Heart right ventricle (tissue), 16 donors: Measurements from ENCODE around the gene EIF4G2. TPM values are rescaled to one million over a fixed set of nuclear protein-coding genes. Genes with fewer than 3 reads are reported as not detected.

Experiments
- ATAC-seq, 8 donors: fragments of 200-7000 bp; cut with Tn5 transposase; one replicate each; pipeline ENCODE4 v1.9.1; 2020; ENCODE audit warnings: mild to moderate bottlenecking in 8 of 8, moderate library complexity in 8 of 8, moderate number of reproducible peaks in 1 of 8
- DNase-seq, 2 donors: peaks; one replicate each; pipeline ENCODE4 v3.0.0-alpha.2; 2020
- H3K27ac ChIP-seq, 10 donors: fragments of 200-600 bp; sonication (generic) in 2 of 10; one replicate each; pipeline versions ENCODE4 v1.5.0 to v1.8.0; 2020 to 2022; ENCODE audit warnings: mild to moderate bottlenecking in 3 of 10
- H3K27me3 ChIP-seq, 7 donors: fragments of 200-600 bp; one replicate each; pipeline ENCODE4 v1.8.0; 2021 to 2022; ENCODE audit warnings: mild to moderate bottlenecking in 2 of 7
- H3K36me3 ChIP-seq, 9 donors: fragments of 200-600 bp; sonication (generic) in 1 of 9; one replicate each; pipeline versions ENCODE4 v1.5.0 to v1.8.0; 2020 to 2022; ENCODE audit warnings: mild to moderate bottlenecking in 2 of 9
- H3K4me1 ChIP-seq, 9 donors: fragments of 200-600 bp; sonication (generic) in 1 of 9; one replicate each; pipeline versions ENCODE4 v1.5.0 to v1.8.0; 2020 to 2022; ENCODE audit warnings: mild to moderate bottlenecking in 4 of 9
- H3K4me3 ChIP-seq, 10 donors: fragments of 200-600 bp; sonication (generic) in 2 of 10; one replicate each; pipeline versions ENCODE4 v1.5.0 to v1.8.0; 2020 to 2022; ENCODE audit warnings: mild to moderate bottlenecking in 7 of 10, moderate library complexity in 2 of 10
- H3K9me3 ChIP-seq, 11 donors: fragments of 200-600 bp in 10 of 11; sonication (generic) in 2 of 11; one replicate each; pipeline versions ENCODE4 v1.5.0 to v1.8.0; 2013 to 2022; ENCODE audit warnings: mild to moderate bottlenecking in 2 of 11, control low read depth in 1 of 11, moderate library complexity in 1 of 11
- WGBS, 2 donors: extraction: QIAGEN DNeasy Blood & Tissue Kit; methylation state at CpG; one replicate each; pipeline ENCODE4 v1.1.7; 2013; ENCODE audit warnings: inconsistent platforms in 1 of 2; 5-methylcytosine and 5-hydroxymethylcytosine counted together
- intact Hi-C, 10 donors: fragments of 100-400 bp; cut with DNase I; formaldehyde crosslinking; loops; one replicate each; pipeline versions ENCODE4 v1.11.1 to v1.14.2; 2022
- polyA plus RNA-seq, 2 donors: library from polyadenylated mRNA; stranded (reverse); fragments of 200-250 nt; gene quantifications; one replicate each; pipeline ENCODE4 v1.2.3, GENCODE V29; 2013
- total RNA-seq, 10 donors: library from RNA; stranded (reverse); fragmentation: NEBNext Ultra II Directional in 3 of 10; extraction: Animal tissue kit (Norgen Biotek cat#: 25700) in 3 of 10; gene quantifications; one replicate each; pipeline versions ENCODE4 v1.2.1 to v1.2.4, GENCODE V29; 2021 to 2023
- TF ChIP-seq, protein P1 (sequence below), 9 donors: fragments of 200-600 bp; sonication (generic) in 2 of 9; IDR thresholded peaks; one replicate each; pipeline versions ENCODE4 v1.5.0 to v1.8.0; 2021 to 2022; ENCODE audit warnings: antibody characterized with exemption in 9 of 9, mild to moderate bottlenecking in 5 of 9, moderate library complexity in 1 of 9
- donor health status: Arrhythmogenic right ventricular cardiomyopathy.
- donor health status: ischemic (EF 13 %, LVEDD 7.1; RV severe dilation, severe dysfunction).
- donor health status: healthy with polysubstance abuse.
- donor health status: DM: no; HTN: yes; CAD: no.
- donor health status: DM: no; HTN: no; CAD: no.
- donor health status: ischemic (EF 25% LVEDD 6.9; RV normal size, moderate dysfunction).
- donor health status: ischemic (EF 25% LVEDD 5.7; RV mildly dilated, moderate dysfunction).
- donor health status: healthy.
- donor health status: DM: yes; HTN: yes; CAD: no.
- donor health status: Ischemic cardiomyopathy.
- donor health status: ischemic (EF 35%, LVEDD 5.7; RV mildly dilated, moderate dysfunction).
- donor health status: nonischemic (EF 11% LVEDD 7.7; RV severe dilation, severe dysfunction).
- donor health status: DM: yes; HTN: yes; CAD: no.
- donor health status: PGD.
- donor health status: ischemic (EF 29% LVEDD 5.4; RV normal size, mild dysfunction).
- donor health status: nonischemic (EF 23%, LVEDD 6.1; RV moderate dilation, normal function).

EIF4G2 gene
- total and polyA plus RNA-seq, 12 donors, result 119 to 1,076 (median 906) TPM

DNA sequence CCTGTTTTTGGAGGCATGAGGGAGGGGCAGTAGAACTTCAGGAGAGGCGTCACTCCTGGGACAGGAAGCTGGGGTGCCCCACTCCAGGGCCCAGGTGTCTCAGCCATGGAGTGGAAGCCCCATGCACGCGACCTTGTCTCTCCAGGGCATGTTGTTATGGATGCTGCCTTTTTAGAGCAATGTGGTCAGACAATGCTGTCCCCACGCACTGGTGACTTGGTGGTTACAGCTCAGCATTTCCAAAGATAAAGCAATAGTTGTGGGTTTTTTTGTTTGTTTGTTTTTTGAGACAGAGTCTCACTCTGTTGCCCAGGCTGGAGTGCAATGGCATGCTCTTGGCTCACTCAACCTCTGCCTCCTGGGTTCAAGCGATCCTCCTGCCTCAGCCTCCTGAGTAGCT, 22.3 kb downstream of the EIF4G2 start:
- no peak overlapping the region for H3K27ac ChIP-seq
- TF ChIP-seq, protein P1, sequence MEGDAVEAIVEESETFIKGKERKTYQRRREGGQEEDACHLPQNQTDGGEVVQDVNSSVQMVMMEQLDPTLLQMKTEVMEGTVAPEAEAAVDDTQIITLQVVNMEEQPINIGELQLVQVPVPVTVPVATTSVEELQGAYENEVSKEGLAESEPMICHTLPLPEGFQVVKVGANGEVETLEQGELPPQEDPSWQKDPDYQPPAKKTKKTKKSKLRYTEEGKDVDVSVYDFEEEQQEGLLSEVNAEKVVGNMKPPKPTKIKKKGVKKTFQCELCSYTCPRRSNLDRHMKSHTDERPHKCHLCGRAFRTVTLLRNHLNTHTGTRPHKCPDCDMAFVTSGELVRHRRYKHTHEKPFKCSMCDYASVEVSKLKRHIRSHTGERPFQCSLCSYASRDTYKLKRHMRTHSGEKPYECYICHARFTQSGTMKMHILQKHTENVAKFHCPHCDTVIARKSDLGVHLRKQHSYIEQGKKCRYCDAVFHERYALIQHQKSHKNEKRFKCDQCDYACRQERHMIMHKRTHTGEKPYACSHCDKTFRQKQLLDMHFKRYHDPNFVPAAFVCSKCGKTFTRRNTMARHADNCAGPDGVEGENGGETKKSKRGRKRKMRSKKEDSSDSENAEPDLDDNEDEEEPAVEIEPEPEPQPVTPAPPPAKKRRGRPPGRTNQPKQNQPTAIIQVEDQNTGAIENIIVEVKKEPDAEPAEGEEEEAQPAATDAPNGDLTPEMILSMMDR (IDR thresholded peaks at IDR 0.05), result no peak
- intact Hi-C loops, result loop anchor here in 1 of 10 donors (10.0 kb wide), 1 partner anchor 128 kb away; no protein-coding TSS in a partner anchor
- 97 to 98% methylated on average over 5 of the region's 5 CpGs for WGBS, 2 donors
- peaks cover 6 to 28% (median 18%) of the 10 kb centered on the region in 9 donors for H3K4me1 ChIP-seq
- H3K9me3 ChIP-seq, result no peaks in the 10 kb centered on the region
- H3K4me3 ChIP-seq, result no peak overlapping the region
- ATAC-seq, result no peak
- no peaks in the 10 kb centered on the region for H3K27me3 ChIP-seq
- no peaks in the 10 kb centered on the region for H3K36me3 ChIP-seq
- DNase-seq, result no peak

DNA sequence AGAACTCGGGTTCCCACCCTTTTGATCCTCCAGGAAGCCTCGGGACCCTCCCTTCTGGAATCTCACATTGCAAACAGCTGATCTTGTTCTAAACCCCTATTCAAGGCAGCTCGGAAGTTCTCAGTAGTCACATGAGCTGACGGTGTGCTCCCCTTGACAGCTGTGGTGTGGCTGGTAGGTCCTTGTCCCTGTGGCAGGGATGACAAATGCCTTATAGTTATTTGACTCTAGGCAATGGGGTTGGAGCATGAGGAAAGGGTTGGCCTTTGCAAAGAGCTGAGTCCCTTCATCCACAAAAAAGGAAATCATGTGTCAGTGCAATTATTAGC, 23.6 kb downstream of the EIF4G2 start:
- Histone ChIP-seq H3K4me1 (peaks cover 6 to 42% (median 25%) of the 10 kb centered on the region in 9 donors), H3K27me3 (no peaks in the 10 kb centered on the region), H3K9me3 (no peaks in the 10 kb centered on the region), H3K27ac (peak overlapping the region in 5 of 10 donors; percentile 14 to 57 (median 45)), H3K36me3 (peaks cover 0 to 6% (median 0%) of the 10 kb centered on the region in 9 donors), H3K4me3 (no peak overlapping the region)
- intact Hi-C loops, result loop anchor here in 2 of 10 donors (1.0 to 10.0 kb wide), 2 partner anchors 22 to 130 kb away; no protein-coding TSS in a partner anchor
- TF ChIP-seq, protein P1 (IDR thresholded peaks at IDR 0.05), result no peak
- no peak for DNase-seq
- 58 to 63% methylated on average over 4 of the region's 4 CpGs for WGBS, 2 donors
- peak in 3 of 8 donors; percentile 21 to 36 (median 22) for ATAC-seq

DNA sequence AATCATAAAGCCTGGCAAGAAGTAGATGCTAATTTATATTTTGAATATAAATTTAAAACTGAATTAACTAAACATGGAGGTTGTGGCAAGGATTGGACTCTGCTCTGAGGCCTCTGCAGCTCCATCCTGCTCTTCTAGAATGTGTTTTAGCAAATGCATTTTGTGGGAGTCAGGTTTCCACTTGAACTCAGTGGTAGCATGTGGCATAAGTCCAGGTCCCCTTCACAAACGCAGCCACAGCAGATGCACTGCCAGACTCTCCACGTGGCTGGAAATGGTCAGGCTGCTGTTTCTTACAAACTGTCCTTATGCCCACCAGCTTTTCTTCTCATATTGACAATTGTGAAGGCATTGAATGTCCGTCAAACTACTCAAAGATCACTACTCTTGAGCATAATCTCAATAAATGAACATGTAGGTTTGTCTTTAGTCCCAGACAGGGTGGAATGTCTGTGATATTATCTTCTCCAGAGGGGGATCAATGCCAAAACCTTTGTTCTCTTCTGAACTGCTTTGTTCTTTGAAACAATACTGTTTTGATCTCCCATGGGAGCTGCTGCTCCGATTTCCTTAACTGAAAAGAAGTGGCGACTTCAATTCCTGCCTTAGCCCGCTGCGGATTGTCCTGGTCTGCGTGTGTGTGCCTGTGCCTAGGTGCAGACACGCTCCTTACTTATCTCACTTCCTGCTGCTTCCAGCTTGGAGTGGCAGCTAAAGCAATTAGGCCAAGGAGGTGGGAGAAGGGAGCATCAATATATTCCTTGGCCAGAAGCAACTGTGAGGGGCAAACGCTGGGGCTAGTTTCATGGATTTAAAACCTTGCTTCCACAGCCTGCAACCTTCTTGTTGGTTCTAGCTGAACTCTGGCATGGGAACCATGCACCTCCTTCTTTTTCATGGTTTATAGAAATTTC, 24.2 kb downstream of the EIF4G2 start:
- H3K9me3 ChIP-seq, result no peaks in the 10 kb centered on the region
- no peak overlapping the region for H3K4me3 ChIP-seq
- H3K4me1 ChIP-seq, result peaks cover 6 to 43% (median 25%) of the 10 kb centered on the region in 9 donors
- no peaks in the 10 kb centered on the region for H3K27me3 ChIP-seq
- H3K36me3 ChIP-seq, result peaks cover 0 to 12% (median 0%) of the 10 kb centered on the region in 9 donors
- DNase-seq (peak; percentile 26 to 52), ATAC-seq (peak; percentile 53 to 87 (median 80))
- intact Hi-C loops, result loop anchor here in 2 of 10 donors (1.0 to 10.0 kb wide), 2 partner anchors 23 to 130 kb away; no protein-coding TSS in a partner anchor
- 36 to 39% methylated on average over 10 of the region's 10 CpGs for WGBS, 2 donors
- peak overlapping the region in 6 of 10 donors; percentile 10 to 57 (median 36) for H3K27ac ChIP-seq
- TF ChIP-seq, protein P1 (IDR thresholded peaks at IDR 0.05), result no peak

DNA sequence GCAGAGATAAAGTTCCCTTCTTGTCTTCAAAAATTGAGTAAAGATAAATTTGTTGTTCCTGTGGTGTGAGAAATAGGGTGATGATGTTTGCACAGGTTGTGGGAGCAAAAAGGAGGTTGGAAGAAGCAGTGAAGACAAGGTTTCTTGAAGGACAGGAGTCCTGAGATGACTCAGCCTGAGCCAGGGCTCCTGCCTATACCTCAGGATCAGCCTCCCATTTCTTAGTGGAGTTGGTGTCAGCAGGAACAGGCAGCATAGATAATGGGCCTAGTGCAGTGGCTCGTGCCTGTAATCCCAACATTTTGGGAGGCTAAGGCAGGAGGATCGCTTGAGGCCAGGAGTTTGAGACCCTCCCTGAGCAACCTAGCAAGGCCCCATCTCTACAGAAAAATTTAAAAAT, 28.7 kb downstream of the EIF4G2 start:
- DNase-seq (no peak), ATAC-seq (no peak)
- Histone ChIP-seq H3K9me3 (no peaks in the 10 kb centered on the region), H3K4me3 (no peak overlapping the region), H3K36me3 (peaks cover 0 to 47% (median 18%) of the 10 kb centered on the region in 9 donors), H3K4me1 (peaks cover 6 to 61% (median 43%) of the 10 kb centered on the region in 9 donors), H3K27me3 (no peaks in the 10 kb centered on the region), H3K27ac (no peak overlapping the region)
- intact Hi-C loops, result loop anchor here in 1 of 10 donors (10.0 kb wide), 1 partner anchor 135 kb away; no protein-coding TSS in a partner anchor
- TF ChIP-seq, protein P1 (IDR thresholded peaks at IDR 0.05), result no peak
- 96 to 97% methylated on average over 2 of the region's 2 CpGs for WGBS, 2 donors
